Stimulated activated CD4-positive, alpha-beta T cell treated with anti-CD3 and anti-CD28 coated beads, Interleukin-15, amount 100 ng/mL, for 48 hours (primary cell): ENCODE results near the gene DNMT3A.

Experiments
- DNase-seq, 2 donors: peaks; one replicate each; pipeline ENCODE4 v3.0.0-alpha.2; 2020; ENCODE audit warnings: low read depth in 2 of 2

The DNMT3A gene

DNA sequence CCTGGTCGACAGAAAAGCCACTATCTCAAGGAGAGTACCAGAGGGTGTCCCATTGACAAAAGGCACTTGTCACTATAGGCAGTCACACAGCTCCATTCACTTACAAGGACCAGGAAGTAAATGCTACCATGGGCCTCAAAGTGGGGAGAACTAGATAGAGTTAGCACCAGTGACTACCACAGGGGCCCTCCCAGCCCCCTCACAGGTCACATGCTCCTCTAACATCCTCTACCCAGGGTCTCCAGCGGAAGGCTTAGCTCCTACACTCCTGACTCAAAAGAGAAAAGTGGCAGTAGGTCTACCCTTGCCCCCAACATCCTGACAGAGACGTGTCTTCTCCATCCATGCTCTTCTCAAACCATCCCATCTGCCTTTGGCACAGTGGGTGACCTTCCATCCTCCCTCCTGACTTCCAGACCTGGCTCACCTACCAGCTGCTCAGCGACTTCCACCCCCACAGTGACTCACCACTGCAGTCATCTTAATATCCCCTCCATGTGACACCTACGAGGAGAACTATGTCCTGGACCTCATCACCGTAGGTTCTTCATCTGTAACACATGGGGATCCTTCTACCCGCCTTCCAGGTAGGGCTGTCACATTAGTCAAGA is 5.6 kb upstream of the DNMT3A start:
- peak in 1 of 2 donors; percentile 49 for DNase-seq

DNA sequence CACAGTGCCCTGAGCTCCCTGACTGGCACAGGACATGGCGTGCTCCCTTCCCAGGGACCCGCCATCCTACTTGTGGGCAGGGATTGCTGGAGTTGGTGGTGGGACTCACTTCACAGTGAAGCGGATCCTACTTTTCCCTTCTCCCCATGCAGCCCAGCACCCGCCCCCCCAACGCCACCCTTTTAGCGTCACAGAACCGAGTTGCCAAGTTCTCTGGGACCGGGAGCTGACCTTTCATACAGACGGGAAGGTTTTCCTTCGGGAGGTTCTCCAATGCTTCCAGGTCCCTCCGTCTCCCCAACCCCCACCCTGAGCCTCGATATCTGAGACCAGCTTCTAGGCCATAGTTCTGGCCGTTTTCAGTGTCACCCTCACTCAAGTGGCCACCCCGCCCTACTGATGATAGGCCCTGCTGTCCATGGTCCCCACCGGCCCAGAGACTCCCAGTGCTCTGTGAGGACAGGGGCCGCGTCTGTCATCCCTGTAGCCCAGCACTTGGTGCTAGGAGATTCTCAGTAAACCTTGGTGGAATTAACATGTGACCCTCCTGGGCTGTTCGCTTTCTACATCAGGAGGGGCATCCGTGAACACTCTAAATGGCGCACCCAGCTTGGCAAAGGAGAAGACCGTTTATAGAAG is 1.6 kb upstream of the DNMT3A start:
- no peak for DNase-seq

DNA sequence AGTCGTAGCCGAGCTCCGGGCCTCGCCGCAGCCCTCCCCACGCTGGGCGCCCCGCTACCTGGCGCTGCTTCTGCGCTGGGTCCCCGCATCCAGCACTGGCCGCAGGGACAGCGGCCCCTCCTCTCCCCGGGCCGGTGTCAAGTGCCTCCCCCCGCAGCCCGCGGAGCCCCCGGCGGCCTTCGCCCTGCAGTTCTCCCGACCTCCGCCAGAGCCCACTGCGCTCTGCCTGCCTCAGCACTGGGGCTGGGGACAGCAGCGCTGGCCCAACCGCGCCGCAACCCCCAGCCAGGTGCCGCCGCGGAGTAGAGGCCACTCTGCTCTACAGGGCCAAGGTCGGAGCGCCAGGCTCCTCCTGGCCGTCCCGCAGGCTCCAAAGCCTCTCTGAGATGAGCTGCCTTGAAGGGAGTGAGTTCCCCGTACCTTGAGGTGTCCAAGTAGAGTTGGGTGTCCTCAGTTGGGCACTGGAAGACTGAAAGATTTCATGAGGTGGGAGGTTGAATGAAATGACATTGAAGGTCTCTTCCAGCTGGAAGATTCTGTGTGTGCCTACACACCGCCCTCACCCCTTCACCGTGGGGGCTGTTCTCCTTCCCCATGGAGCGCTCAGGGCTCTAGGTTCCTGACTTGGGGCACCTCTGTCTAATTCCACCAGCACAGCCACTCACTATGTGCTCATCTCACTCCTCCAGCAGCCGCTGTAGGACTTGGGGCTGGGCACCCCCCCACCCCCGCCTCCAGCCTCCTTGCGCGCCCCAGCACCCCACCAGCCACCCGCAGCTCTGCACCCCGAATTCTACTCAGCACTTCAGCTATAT is 854 bp upstream of the DNMT3A start:
- peak; percentile 68 to 78 for DNase-seq

DNA sequence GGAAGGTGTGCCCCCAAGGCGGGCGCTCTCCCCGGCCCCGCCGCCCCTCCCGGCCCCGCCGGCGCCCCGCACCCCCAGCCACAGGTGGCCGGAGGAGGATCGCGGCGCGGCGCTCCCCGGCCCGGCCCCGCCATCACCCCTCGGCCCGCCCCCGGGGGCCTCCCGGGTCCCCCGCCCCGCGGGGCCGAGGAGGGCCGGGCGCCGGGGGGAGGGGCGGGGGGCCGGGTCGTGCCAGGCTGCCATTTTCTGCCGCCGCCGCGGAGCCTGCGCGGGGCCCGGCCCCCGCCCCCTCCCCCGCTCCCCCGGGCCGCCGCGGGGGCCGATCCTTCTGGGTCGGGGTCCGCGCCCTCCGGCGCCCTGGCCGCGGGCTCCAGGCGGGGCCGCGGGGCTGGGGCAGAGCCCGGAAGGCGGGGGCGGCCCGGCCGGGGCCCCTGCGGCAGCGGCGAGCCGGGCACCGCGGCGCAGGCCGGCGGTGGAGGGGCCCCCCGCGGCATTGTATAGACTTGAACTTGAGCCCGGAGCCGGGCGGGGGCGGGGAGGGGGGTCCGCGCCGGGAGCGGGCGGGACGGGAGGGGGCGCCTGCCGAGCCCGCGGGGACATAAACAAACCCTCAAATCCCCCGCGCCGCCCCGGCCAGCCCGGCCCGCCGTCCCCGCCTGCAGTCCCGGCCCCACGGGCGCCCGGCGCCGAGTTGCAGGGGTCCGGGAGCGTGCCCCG is 556 bp downstream of the DNMT3A start:
- no peak for DNase-seq

DNA sequence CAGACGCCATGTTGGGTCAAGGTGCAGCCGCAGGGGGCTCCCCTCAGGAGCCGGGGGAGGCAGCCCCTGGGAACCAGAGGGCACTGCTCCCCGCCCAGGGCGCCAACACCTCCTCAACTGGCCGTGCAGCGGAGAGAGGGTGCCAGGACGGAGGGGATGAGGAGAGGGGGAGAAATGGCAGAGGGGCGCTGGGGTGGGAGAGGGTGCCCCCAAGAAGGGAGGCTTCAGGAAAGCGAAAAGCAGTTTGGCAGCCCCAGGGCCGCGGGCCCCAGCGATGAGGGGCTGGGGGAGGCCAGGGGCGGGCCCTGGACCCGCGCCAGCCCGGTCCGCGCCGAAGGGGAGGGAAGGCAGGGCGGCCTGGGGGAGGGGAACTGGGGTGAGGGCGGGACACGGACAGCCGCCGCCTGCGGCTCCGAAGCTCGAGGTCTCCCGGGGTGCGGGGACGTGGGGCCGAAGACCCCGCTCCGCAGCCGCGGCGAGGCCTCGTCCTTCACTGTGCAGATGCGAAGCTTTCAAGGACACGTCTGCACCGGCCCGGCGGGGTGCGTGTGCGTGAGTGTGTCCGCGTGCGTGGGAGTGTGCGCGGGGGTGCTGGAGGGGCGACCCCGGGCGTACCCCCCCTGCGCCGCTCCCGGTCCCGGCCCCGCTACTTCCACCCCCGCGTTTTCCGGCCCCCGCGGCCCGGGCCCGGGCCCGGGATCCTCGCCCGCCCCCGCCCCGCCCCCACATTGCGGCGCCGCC is 1.4 kb downstream of the DNMT3A start:
- no peak for DNase-seq

DNA sequence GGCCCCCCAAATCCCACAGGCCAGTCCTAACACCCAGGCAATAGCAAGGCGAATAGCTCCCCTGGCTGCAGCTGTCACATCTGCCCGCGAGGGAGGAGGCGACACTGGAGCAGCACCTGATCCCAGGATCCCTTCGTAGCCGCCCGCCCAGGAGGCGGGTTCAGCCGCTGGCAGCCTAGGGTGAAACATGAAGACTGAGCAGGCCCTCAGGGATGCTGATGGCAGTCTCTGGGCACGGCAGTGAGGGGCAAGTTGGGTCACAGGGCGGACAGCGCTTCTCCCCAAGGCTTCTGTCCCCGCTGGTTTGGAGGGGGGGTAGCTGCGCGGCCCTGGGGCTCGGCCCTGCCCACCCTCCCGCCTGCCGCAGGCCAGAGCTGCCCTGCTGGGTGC is 1.9 kb downstream of the DNMT3A start:
- no peak for DNase-seq

DNA sequence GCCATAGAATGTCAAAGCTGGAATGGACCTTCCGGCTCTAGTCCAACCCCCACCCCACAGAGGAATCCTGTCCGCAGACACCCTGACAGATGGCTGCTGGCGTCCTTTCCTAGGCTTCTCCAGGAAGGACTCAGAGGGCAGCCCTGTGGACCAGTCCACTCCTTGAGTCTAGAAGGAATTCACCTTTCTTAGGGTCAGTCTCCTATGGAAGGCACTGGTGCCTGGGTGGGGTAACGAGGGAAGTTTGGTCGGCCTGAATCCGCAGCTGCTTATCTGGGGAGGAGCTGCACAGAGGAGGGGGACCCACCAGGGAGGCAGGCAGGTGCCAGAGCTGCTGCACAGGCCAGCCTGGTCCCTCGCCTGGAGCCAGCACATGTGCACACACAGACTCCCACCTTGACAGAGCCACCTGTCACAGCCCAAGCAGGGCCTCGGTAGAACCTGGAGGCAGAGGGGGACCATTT is 2.5 kb downstream of the DNMT3A start:
- DNase-seq, result no peak

DNA sequence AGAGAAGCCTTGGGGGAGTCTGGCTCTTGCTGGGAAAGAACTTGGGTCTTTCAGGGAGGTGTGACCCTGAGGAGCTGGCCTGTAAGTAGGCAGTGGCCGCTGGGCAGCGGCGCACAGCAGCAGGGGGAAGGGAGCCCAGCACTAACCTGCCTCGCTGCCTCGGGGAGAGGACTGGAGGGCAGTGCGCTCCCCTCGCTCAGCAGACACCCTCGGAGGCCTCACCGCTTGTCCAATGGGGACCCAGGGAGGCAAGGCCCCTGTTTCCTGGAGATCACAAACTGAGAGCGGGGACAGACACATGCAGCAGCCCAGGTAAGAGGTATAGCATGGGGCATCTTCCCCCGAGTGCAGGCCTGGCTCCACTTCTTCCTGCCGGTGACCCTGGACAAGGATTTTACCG is 3.3 kb downstream of the DNMT3A start:
- no peak for DNase-seq

DNA sequence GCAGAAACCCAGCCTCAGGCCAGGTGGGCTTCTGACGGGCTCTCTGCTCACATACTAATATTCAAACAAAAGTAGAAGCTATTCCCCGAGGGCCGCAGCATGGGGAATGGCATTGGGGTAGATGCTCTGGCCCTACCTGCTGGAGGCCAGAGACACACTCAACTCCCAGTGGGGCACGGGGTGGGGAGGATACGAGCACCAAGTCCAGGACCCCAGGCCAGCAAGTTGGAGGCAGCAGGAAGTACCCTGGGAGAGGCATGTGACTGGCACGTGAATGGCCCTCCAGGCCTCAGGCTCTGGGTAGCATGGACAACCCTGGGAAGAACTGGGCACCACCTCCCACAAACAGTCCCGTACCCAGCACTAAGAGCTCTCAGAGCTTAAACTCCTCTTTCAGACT is 3.8 kb downstream of the DNMT3A start:
- no peak for DNase-seq

DNA sequence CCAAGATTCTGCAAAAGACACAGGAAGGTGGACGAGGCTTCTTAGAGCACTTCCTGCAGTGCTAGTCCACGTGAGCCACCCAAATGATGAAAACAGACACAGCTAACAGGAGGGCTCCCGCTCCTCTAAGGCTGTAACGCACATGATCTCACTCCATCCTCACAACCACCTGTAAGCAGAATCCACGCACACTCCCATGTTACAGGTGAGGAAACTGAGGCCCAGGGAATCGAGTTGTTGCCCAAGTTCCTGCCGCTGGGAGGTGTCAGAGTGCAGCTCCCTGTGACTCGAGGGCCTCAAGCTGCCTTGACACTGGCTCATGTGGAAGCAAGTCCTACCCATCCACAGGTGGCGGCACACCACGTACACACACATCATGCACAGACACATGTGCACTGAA is 4.4 kb downstream of the DNMT3A start:
- DNase-seq, result no peak

DNA sequence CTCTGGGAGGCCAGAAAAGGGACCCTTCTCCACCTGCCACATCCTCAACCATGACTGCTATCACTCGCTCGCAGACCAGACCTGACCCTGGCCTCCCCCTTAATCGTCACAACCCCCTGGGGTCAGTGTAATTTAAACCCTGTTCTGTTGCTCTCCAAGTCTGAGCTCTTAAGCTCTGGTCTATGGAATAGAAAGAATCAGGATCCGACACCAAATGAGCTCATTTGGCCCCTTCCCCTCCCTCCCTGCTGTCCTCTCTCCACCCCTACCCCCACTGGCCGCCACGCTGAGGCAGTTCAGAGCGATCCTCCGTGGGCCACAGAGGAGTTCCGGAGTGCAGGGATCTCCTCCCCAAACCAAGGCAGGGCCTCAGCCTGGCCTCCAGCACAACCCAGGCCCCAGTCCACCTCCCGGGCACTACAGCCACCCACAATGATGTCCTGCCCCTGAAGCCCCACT is 5.3 kb downstream of the DNMT3A start:
- no peak for DNase-seq

DNA sequence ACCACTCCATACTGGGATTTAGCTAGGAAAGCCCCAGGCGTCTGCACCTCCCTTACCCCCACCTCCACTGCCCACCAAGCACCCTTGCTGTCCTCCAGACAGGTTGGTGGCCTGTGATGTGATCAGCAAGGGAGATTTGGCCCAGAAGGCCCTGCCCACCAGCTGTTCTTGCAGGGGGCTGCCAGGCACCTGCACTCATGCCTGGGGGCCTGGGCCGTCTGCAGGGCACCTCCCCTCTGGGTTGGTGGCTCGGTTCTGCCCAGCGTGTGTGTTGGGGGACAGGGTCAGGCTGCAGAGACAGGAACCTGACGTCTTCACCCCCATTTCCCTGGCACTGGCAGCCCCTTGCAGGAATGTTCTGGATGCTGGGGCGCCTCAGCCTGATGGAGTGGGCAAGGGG is 5.8 kb downstream of the DNMT3A start:
- no peak for DNase-seq

DNA sequence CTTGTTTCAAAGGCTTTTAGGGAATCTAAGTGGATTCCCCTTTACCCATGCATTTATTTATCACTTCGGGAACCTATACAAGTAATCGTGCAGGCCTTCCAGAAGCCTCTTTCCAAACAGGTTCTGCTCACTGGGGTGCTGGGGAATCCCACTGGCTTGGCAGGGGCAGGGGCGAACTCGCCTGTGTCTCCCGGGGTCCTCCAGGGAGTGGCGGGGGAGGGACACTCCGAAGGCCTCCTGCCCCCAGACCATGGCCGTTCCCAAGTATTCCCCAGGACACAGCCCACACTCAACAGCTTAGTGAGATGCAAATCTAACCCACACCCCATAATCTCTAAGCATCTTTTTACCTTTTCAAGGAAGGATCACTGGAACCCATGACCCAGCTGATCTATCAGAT is 6.5 kb downstream of the DNMT3A start:
- no peak for DNase-seq

DNA sequence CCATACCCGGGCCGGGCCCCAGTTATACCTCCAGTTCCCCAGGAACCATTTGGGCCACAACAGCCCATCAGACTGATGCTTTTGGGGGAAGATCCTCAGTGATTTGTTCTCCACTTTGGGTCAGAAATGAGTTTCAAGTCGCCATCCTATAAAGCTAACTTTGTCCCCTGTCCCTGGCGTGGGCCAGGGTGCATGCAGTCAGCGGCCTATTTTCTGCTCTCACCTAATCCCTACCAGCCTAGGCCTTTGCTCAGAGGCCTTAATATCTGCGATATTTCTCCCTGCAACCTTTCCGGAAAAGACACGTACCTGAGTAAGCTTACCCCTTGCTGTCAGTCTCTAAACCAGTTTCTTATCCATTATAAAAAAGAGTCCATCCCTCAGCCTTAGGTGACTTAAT is 7.2 kb downstream of the DNMT3A start:
- DNase-seq, result no peak

DNA sequence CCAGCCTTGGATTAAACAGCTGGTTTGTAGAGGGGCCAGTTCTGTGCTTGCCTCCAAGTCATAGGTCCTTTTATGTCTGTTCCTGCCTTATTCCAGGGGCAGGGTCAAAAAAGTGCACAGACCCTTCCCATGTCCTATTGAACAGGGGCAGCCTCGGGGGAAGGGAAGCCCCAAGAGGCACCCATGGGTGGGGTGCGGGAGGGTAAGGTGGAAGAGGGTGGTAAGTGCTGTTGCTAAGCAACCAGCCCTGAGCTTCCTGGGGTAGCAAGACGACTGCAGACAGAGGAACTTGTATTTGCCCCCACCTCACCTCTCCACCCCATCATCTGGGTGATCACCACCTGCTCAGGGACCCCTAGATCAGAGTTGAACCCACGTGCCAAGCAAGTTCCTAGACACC is 7.7 kb downstream of the DNMT3A start:
- no peak for DNase-seq

DNA sequence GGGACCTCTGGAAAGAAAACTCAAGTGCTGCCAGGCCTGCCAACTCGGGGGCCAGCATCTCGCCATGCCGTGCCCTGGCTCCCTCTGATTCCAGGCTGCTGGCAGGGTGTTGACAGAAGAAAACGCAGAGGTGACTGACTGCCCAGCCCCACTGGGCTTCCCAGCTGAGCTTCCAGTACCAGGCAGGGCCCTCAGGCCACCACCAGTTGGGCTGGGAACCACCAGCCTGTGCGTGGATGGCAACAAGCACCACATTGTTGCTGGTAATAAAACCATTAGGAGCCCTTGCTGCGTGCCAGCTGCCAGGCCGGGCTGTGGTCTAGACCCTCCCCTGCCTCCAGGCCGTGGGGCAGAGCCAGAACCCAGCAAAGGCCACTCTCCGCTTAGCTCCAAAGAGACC is 9.2 kb downstream of the DNMT3A start:
- no peak for DNase-seq

DNA sequence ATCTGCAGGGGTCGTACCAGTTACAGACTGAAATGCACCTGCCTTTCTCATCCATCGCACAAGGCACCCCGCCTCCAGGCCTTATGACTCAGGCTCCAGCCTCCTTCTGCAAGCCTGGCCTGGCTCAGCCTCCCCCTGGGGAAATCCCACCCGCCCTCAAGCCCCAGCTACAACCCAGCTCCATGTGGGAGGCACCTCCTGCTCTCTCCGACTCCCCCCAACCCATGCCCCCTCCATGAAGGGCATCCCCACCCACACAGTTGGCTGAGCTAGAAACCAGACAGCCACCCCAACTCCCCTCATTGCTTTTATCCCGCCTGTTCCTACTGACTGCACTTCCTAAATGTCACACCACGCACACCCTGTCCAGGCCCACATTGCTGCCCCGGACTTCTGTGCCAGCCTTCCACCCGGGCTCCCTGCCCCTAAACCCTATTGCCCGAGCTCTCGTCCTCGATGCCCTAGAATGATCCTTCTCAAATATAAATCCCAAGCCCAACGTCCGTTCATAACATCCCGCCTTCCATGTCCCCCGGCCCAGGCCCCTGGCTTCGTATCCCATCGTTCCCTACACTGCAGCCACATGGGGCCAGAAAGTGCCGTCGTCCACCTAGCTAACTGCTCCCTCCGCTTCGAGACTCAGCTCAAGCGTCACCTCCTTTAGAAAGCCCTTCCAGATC is 9.9 kb downstream of the DNMT3A start:
- DNase-seq, result peak in 1 of 2 donors; percentile 59

DNA sequence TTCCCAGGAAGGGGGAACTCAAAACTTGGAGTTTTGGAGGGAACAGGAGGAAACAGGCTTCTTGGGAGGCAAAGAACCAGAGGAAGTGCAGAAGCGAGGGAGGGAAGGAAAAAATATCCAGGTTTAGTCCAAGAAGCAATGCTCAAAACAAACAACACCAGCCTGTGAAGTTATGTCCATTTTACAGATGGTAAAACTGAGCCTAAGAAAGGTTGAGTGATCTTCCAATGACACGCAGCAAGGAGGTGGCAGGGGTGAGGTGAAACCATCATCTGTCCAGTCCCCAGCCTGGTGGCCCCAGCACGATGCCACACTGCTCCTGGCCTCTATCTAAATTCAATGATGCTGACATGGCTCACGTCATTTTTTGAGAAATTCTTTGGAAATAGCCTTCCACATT is 10.8 kb downstream of the DNMT3A start:
- DNase-seq, result no peak

DNA sequence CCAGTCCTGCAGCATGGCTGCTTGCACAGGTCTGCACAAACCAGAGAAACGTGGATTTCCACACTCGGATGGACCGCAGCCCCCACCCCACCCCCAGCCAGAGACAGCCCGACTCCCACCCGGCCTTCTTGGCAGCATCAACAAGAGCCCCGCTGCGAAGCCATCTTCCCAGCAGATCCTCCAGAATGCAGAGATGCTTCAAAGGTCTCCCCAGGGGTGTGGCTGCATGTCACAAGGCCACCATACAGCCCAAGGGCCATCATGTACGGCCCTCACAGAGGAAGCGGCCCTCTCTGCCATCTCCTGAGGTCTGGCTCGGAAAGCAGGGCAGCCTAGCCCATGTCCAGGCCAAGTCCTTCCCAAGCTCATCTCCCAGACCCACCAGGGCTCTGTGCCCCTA is 11.5 kb downstream of the DNMT3A start:
- no peak for DNase-seq

DNA sequence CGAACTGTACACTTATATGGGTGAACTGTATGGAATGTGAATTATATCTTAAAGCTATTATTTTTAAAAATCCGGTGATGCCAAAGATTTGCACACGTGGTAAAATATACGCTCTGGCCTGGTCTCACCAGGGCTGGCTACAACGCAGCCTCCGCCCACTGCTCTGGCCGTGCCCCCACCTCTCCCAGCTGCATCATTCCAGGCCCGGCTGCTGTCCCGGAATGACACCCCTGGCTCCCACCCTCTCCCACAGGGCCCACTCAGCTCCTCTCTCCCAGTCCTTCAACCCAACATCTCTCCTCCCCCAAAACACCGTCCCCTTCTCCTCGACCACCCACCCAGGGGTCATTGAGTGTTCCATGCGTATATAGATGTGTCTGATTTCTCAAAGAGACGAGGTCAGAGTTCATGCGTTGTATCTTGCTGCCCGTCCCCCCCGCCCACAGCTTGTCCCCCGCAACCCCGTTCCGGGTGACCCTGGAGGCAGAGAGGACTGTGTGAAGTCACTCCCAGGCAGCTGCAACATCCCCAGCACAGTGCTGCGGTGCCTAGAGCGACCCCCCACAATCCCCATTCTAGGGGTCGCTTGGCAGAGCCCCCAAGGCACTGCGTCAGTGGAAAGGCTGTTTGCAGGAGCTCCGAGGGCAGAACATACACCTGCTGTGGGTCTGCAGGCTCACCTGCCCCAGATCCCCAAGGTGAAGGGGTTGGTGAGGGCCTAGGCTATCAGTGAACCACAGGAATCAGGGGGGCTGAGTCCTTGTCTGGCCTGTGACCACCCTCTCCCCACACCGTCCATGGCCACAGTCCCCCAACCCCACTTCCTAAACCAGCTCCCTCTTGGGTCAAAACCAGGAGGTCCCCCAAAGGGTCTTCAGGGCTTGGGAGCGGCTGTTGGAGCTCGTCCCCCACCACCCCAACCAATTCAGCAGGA is 13.3 kb downstream of the DNMT3A start:
- DNase-seq, result no peak
